ENCODE measurements around the gene NSMF.

DNA sequence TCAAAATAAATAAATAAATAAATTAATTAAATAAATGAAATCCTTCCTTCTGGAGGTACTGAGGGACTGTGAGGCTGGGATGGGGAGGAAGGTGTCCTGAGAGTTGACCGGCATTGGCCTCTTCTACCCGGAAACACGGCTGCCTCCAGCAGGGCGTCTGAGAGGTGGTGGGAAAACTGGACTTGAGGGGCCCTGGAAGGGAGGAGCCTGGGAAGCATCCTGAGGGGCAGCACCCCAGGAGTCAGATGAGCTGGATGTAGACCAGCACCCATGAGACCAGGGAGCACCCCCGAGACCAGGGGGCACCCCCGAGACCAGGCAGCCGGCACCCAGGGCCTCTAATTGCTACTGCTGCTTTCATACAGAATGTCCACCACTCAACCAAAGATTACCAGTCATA, 8.8 kb upstream of the NSMF start:
- TF ChIP-seq, protein P1, sequence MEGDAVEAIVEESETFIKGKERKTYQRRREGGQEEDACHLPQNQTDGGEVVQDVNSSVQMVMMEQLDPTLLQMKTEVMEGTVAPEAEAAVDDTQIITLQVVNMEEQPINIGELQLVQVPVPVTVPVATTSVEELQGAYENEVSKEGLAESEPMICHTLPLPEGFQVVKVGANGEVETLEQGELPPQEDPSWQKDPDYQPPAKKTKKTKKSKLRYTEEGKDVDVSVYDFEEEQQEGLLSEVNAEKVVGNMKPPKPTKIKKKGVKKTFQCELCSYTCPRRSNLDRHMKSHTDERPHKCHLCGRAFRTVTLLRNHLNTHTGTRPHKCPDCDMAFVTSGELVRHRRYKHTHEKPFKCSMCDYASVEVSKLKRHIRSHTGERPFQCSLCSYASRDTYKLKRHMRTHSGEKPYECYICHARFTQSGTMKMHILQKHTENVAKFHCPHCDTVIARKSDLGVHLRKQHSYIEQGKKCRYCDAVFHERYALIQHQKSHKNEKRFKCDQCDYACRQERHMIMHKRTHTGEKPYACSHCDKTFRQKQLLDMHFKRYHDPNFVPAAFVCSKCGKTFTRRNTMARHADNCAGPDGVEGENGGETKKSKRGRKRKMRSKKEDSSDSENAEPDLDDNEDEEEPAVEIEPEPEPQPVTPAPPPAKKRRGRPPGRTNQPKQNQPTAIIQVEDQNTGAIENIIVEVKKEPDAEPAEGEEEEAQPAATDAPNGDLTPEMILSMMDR (IDR thresholded peaks at IDR 0.05), result no peak
- TF ChIP-seq POLR2AphosphoS5 (IDR thresholded peaks at IDR 0.05) (no peak), POLR2A (IDR thresholded peaks at IDR 0.05) (no peak)
